ENCODE results near the gene MYCN. TPM values are rescaled to one million over a fixed set of nuclear protein-coding genes. Genes with fewer than 3 reads are reported as not detected.

Gene MYCN
- total and polyA plus RNA-seq, 12 donors: 0.24 to 2.2 (median 1.0) TPM

GRCh38 chr2:15933184-15933845, 7.0 kb upstream of the MYCN start:
- DNase-seq: no peak

GRCh38 chr2:15934291-15934945, 5.9 kb upstream of the MYCN start:
- Histone ChIP-seq H3K27me3 (peaks cover 11% of the 10 kb centered on the region), H3K36me3 (replicated peaks in 1 of 2) (no peaks in the 10 kb centered on the region), H3K9me3 (replicated peaks in 1 of 3) (no peaks in the 10 kb centered on the region), H3K27ac (no peak overlapping the region), H3K4me1 (replicated peaks in 1 of 2) (peaks cover 0 to 2% of the 10 kb centered on the region in 2 donors), H3K4me3 (no peak overlapping the region)
- intact Hi-C loops (cut with DNase I): loop anchor here in 1 of 2 donors (10.0 kb wide), 1 partner anchor 300 kb away; no protein-coding TSS in a partner anchor
- no peak for DNase-seq
- 74 to 84% (median 83%) methylated on average over 4 of the region's 4 CpGs for WGBS, 4 donors
- TF ChIP-seq POLR2A (IDR thresholded peaks at IDR 0.05): no peak
- TF ChIP-seq, protein P1, sequence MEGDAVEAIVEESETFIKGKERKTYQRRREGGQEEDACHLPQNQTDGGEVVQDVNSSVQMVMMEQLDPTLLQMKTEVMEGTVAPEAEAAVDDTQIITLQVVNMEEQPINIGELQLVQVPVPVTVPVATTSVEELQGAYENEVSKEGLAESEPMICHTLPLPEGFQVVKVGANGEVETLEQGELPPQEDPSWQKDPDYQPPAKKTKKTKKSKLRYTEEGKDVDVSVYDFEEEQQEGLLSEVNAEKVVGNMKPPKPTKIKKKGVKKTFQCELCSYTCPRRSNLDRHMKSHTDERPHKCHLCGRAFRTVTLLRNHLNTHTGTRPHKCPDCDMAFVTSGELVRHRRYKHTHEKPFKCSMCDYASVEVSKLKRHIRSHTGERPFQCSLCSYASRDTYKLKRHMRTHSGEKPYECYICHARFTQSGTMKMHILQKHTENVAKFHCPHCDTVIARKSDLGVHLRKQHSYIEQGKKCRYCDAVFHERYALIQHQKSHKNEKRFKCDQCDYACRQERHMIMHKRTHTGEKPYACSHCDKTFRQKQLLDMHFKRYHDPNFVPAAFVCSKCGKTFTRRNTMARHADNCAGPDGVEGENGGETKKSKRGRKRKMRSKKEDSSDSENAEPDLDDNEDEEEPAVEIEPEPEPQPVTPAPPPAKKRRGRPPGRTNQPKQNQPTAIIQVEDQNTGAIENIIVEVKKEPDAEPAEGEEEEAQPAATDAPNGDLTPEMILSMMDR (IDR thresholded peaks at IDR 0.05): no peak

More at GRCh38 chr2:15933184-15933845, 7.0 kb upstream of the MYCN start:
- H3K36me3 ChIP-seq (replicated peaks in 1 of 2): no peaks in the 10 kb centered on the region
- no peaks in the 10 kb centered on the region for H3K9me3 ChIP-seq (replicated peaks in 1 of 3)
- intact Hi-C loops (cut with DNase I): loop anchor here in 1 of 2 donors (10.0 kb wide), 1 partner anchor 299 kb away; no protein-coding TSS in a partner anchor
- 82 to 90% (median 90%) methylated on average over 11 of the region's 11 CpGs for WGBS, 4 donors
- H3K4me3 ChIP-seq: no peak overlapping the region
- peaks cover 2% of the 10 kb centered on the region for H3K27me3 ChIP-seq
- TF ChIP-seq, protein P1 (IDR thresholded peaks at IDR 0.05): no peak
- TF ChIP-seq POLR2A (IDR thresholded peaks at IDR 0.05): no peak
- H3K4me1 ChIP-seq (replicated peaks in 1 of 2): no peaks in the 10 kb centered on the region
- no peak overlapping the region for H3K27ac ChIP-seq

DNA sequence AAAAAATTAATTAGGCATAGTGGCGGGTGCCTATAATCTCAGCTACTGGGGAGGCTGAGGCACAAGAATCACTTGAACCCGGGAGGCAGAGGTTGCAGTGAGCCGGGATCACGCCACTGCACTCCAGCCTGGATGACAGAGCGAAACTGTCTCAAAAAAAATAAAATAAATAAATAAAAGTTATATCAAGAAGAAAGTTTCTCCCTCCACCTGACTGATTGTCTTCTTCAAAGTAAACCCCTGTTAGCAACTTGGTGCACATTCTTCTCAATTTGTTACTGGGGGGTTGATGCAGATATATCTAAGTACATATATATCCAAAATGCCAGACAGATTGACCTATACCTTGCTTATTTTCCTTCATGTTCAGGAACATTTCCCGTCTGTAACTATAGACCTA, 5.2 kb upstream of the MYCN start:
- no peak for DNase-seq
- no peaks in the 10 kb centered on the region for H3K9me3 ChIP-seq (replicated peaks in 1 of 3)
- TF ChIP-seq, protein P1 (IDR thresholded peaks at IDR 0.05): no peak
- no peak for TF ChIP-seq POLR2A (IDR thresholded peaks at IDR 0.05)
- H3K27ac ChIP-seq: no peak overlapping the region
- H3K36me3 ChIP-seq (replicated peaks in 1 of 2): no peaks in the 10 kb centered on the region
- no peak overlapping the region for H3K4me3 ChIP-seq
- H3K4me1 ChIP-seq (replicated peaks in 1 of 2): peaks cover 3 to 9% of the 10 kb centered on the region in 2 donors
- H3K27me3 ChIP-seq: peaks cover 13% of the 10 kb centered on the region
- WGBS, 4 donors: 80 to 92% (median 87%) methylated on average over 5 to 6 of the region's 6 CpGs
- intact Hi-C loops (cut with DNase I): loop anchor here in 1 of 2 donors (5.0 to 10.0 kb wide), 2 partner anchors 300 to 572 kb away; no protein-coding TSS in a partner anchor

GRCh38 chr2:15935675-15936074, 4.7 kb upstream of the MYCN start:
- intact Hi-C loops (cut with DNase I): loop anchor here in 1 of 2 donors (5.0 to 10.0 kb wide), 2 partner anchors 301 to 572 kb away; no protein-coding TSS in a partner anchor
- peaks cover 18% of the 10 kb centered on the region for H3K27me3 ChIP-seq
- DNase-seq: no peak
- H3K36me3 ChIP-seq (replicated peaks in 1 of 2): no peaks in the 10 kb centered on the region
- no peak overlapping the region for H3K27ac ChIP-seq
- no peaks in the 10 kb centered on the region for H3K9me3 ChIP-seq (replicated peaks in 1 of 3)
- peaks cover 7 to 14% of the 10 kb centered on the region in 2 donors for H3K4me1 ChIP-seq (replicated peaks in 1 of 2)
- TF ChIP-seq, protein P1 (IDR thresholded peaks at IDR 0.05): no peak
- no peak for TF ChIP-seq POLR2A (IDR thresholded peaks at IDR 0.05)
- 64 to 76% (median 69%) methylated on average over 4 of the region's 4 CpGs for WGBS, 4 donors
- no peak overlapping the region for H3K4me3 ChIP-seq
